Subcutaneous adipose tissue (tissue), 4 donors: ENCODE data around the gene LIMS2. TPM values are rescaled to one million over a fixed set of nuclear protein-coding genes. Genes with fewer than 3 reads are reported as not detected.

ENCODE experiments used
- CTCF ChIP-seq: fragments of 450-650 bp; IDR thresholded peaks from one replicate; pipeline ENCODE4 v1.5.1; 2016; ENCODE audit warnings: low read depth, mild to moderate bottlenecking, control low read depth, antibody characterized with exemption, moderate library complexity
- total RNA-seq, 4 donors: library from RNA; depleted of rRNA; stranded (reverse); fragments of >200 nt; gene quantifications; one replicate each; pipeline ENCODE4 v1.1.0, GENCODE V29; 2016

LIMS2 gene
- total RNA-seq, 4 donors from 2014 or later = 8.5 to 81.8 (median 26.5) TPM

GRCh38 chr2:127654838-127655175, 20.5 kb downstream of the LIMS2 start:
- TF ChIP-seq CTCF = no peak

GRCh38 chr2:127654084-127654837, 21.1 kb downstream of the LIMS2 start:
- TF ChIP-seq CTCF = no peak

- TF ChIP-seq CTCF = no peak
Measured at GRCh38 chr2:127653421-127654083, 21.8 kb downstream of the LIMS2 start.

DNA sequence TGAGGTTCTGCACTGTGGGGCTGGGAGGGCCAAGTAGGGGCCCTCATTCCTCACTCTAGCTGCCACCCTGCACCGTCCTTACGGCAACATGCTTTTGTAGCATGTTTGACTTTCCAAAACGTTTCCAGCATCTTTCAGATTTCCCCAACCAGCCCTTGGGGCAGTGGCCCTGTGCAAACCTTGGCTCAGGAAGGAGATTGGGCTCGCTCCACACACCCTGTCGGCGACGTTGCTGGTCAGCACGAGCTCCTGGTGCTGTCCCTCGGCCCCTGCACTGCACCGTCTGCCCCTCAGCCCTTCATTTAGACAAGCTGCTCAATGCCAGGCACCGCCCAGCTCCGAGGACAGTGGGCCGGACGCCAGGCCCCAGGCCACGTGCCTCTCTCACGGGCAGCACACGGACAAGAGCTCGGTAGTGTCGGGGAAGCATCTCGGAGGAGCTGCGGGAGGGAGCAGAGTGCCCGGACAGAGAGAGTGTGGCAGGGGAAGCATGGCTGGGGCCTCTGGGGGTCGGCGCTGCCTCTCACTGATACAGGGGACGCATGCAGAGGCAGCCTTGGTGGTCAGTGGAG, 22.5 kb downstream of the LIMS2 start:
- TF ChIP-seq CTCF = no peak

DNA sequence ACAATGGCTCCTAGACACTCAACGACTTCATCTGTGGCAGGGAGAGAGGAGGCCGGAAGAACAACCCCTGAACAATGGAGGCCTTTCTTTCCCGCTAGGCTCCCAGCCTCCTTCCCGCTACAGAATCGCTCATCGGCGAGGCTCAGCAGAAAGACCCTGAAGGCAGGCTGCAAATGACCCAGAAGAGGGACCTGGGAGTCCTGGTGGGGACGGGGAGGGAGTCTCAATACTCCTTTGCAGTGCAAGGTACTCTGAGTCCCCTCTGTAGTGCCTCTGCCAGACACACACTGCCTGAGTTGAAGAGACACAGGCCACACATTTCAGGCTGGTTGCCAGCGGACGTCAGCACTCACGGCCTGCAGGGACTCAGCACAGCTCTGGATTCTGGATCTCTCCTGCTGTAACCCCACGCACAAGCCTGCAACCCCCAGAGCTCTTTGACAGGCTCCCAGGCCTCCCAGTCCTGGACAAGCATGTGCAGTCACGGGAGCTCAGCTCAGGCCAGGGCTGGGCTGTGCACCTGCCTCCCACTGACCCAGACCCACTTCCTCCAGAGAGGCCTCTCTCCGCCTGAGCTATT, 23.3 kb downstream of the LIMS2 start:
- TF ChIP-seq CTCF = no peak

DNA sequence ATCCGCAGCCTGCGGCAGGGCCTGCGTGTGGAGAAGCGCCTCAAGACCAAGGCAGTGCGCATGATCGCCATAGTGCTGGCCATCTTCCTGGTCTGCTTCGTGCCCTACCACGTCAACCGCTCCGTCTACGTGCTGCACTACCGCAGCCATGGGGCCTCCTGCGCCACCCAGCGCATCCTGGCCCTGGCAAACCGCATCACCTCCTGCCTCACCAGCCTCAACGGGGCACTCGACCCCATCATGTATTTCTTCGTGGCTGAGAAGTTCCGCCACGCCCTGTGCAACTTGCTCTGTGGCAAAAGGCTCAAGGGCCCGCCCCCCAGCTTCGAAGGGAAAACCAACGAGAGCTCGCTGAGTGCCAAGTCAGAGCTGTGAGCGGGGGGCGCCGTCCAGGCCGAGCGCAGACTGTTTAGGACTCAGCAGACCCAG, 23.9 kb downstream of the LIMS2 start:
- TF ChIP-seq CTCF = no peak

DNA sequence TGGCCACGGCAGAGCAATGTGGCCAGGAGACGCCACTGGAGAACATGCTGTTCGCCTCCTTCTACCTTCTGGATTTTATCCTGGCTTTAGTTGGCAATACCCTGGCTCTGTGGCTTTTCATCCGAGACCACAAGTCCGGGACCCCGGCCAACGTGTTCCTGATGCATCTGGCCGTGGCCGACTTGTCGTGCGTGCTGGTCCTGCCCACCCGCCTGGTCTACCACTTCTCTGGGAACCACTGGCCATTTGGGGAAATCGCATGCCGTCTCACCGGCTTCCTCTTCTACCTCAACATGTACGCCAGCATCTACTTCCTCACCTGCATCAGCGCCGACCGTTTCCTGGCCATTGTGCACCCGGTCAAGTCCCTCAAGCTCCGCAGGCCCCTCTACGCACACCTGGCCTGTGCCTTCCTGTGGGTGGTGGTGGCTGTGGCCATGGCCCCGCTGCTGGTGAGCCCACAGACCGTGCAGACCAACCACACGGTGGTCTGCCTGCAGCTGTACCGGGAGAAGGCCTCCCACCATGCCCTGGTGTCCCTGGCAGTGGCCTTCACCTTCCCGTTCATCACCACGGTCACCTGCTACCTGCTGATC, 24.4 kb downstream of the LIMS2 start:
- no peak for TF ChIP-seq CTCF
